Measurements from ENCODE around the gene CXCR6. TPM values are rescaled to one million over a fixed set of nuclear protein-coding genes. Genes with fewer than 3 reads are reported as not detected.

The CXCR6 gene
- total and polyA plus RNA-seq, 2 of the 13 experiments (the other 11 are each of a cell fraction or from before 2014, with no cell fraction given), result not detected

GRCh38 chr3:45948881-45949280 lies 5.6 kb downstream of the CXCR6 start:
- FAIRE-seq (no peak), ATAC-seq (no peak), DNase-seq (ENCODE audit: low spot score) (no peak)
- no peaks in the 10 kb centered on the region for H3K9me3 ChIP-seq (ENCODE audit: low read length)
- H3K79me2 ChIP-seq (ENCODE audit: insufficient read depth, low read length), result no peaks in the 10 kb centered on the region
- H3K27me3 ChIP-seq (ENCODE audit: control insufficient read depth in 1 of 2, insufficient read depth in 2 of 2, low read length in 2 of 2), result no peaks in the 10 kb centered on the region
- ChIA-PET CTCF (ENCODE audit: low intra/inter-chr PET ratio, low total read pairs) (no interaction called here), POLR2A (no interaction called here)
- in situ Hi-C loops (cut with HindIII; ENCODE audit: extremely low pct_ligation_motif_present, low pct_unique_long_range_greater_than_20kb) (no loop called here), intact Hi-C loops (cut with micrococcal nuclease; ENCODE audit: unreplicated experiment) (no loop called here)
- no peak overlapping the region for H3K27ac ChIP-seq (ENCODE audit: extremely low read length, insufficient read depth, low read length)
- no peak overlapping the region for H3K4me2 ChIP-seq (ENCODE audit: low read depth, low read length)
- no peaks in the 10 kb centered on the region for H3K4me1 ChIP-seq (ENCODE audit: insufficient read depth, low read length)
- H3K36me3 ChIP-seq (replicated peaks in 1 of 2; ENCODE audit: control insufficient read depth in 1 of 2, insufficient read depth in 2 of 2, low read length in 2 of 2), result peaks cover 39 to 89% of the 10 kb centered on the region in 2 experiments
- TF ChIP-seq ATM (IDR thresholded peaks at IDR 0.05; ENCODE audit: borderline replicate concordance) (no peak), KLF9 (CRISPR knock-in tag; IDR thresholded peaks at IDR 0.05; ENCODE audit: low read depth) (no peak), NCOR1 (IDR thresholded peaks at IDR 0.05; ENCODE audit: borderline replicate concordance, low read length) (no peak), ZNF12 (CRISPR knock-in tag; IDR thresholded peaks at IDR 0.05) (no peak), LBX2 (CRISPR knock-in tag; IDR thresholded peaks at IDR 0.05; ENCODE audit: borderline replicate concordance) (no peak), ZNF44 (CRISPR knock-in tag; IDR thresholded peaks at IDR 0.05) (no peak), NR1H2 (CRISPR knock-in tag; IDR thresholded peaks at IDR 0.05; ENCODE audit: borderline replicate concordance, low read depth) (no peak)
- no peaks in the 10 kb centered on the region for H4K20me1 ChIP-seq (ENCODE audit: insufficient read depth, low read length)
- H2AFZ ChIP-seq (ENCODE audit: low read length), result no peak overlapping the region
- no peak overlapping the region for H3K9ac ChIP-seq (ENCODE audit: insufficient read depth, low read depth, low read length)
- WGBS (ENCODE audit: low lambda C conversion rate), result 100% methylated on average over 4 of the region's 6 CpGs
- BruUV-seq (replicated peaks), result no TSS peak
- no peak overlapping the region for H3K4me3 ChIP-seq (replicated peaks in 1 of 3; ENCODE audit: insufficient read depth in 1 of 3, low read depth in 2 of 3, low read length in 3 of 3)

GRCh38 chr3:45949432-45949831 lies 6.2 kb downstream of the CXCR6 start:
- ChIA-PET CTCF (ENCODE audit: low intra/inter-chr PET ratio, low total read pairs) (no interaction called here), POLR2A (no interaction called here)
- H3K4me2 ChIP-seq (ENCODE audit: low read depth, low read length), result no peak overlapping the region
- ATAC-seq (no peak), DNase-seq (ENCODE audit: low spot score) (no peak), FAIRE-seq (no peak)
- H3K9ac ChIP-seq (ENCODE audit: insufficient read depth, low read depth, low read length), result no peak overlapping the region
- no peaks in the 10 kb centered on the region for H3K27me3 ChIP-seq (ENCODE audit: control insufficient read depth in 1 of 2, insufficient read depth in 2 of 2, low read length in 2 of 2)
- peaks cover 42 to 95% of the 10 kb centered on the region in 2 experiments for H3K36me3 ChIP-seq (replicated peaks in 1 of 2; ENCODE audit: control insufficient read depth in 1 of 2, insufficient read depth in 2 of 2, low read length in 2 of 2)
- no peaks in the 10 kb centered on the region for H3K9me3 ChIP-seq (ENCODE audit: low read length)
- H2AFZ ChIP-seq (ENCODE audit: low read length), result no peak overlapping the region
- no peak overlapping the region for H3K4me3 ChIP-seq (replicated peaks in 1 of 3; ENCODE audit: insufficient read depth in 1 of 3, low read depth in 2 of 3, low read length in 3 of 3)
- intact Hi-C loops (cut with micrococcal nuclease; ENCODE audit: unreplicated experiment), result no loop called here
- H3K79me2 ChIP-seq (ENCODE audit: insufficient read depth, low read length), result no peaks in the 10 kb centered on the region
- no CpG with 5 or more reads among the region's 4 CpGs for WGBS (ENCODE audit: low lambda C conversion rate)
- H3K4me1 ChIP-seq (ENCODE audit: insufficient read depth, low read length), result no peaks in the 10 kb centered on the region
- no peak overlapping the region for H3K27ac ChIP-seq (ENCODE audit: extremely low read length, insufficient read depth, low read length)
- H4K20me1 ChIP-seq (ENCODE audit: insufficient read depth, low read length), result no peaks in the 10 kb centered on the region
- BruUV-seq (replicated peaks), result no TSS peak
- in situ Hi-C loops (cut with HindIII; ENCODE audit: extremely low pct_ligation_motif_present, low pct_unique_long_range_greater_than_20kb), result no loop called here
- no peak for TF ChIP-seq MIER2 (CRISPR knock-in tag; IDR thresholded peaks at IDR 0.05)
- no peak for TF ChIP-seq XBP1 (CRISPR knock-in tag; IDR thresholded peaks at IDR 0.05)
- TF ChIP-seq ISX (CRISPR knock-in tag; conservative IDR thresholded peaks at IDR 0.05), result no peak
- no peak for TF ChIP-seq MYPOP (CRISPR knock-in tag; IDR thresholded peaks at IDR 0.05)
- no peak for TF ChIP-seq ZNF746 (CRISPR knock-in tag; IDR thresholded peaks at IDR 0.05)
- TF ChIP-seq ZNF264 (CRISPR knock-in tag; IDR thresholded peaks at IDR 0.05), result no peak
- TF ChIP-seq U2AF1 (optimal IDR thresholded peaks at IDR 0.05; ENCODE audit: low read depth, low read length), result no peak
- TF ChIP-seq XRCC5 (optimal IDR thresholded peaks at IDR 0.05; ENCODE audit: low read length), result no peak
- TF ChIP-seq ZC3H4 (CRISPR knock-in tag; IDR thresholded peaks at IDR 0.05; ENCODE audit: borderline replicate concordance), result no peak
- TF ChIP-seq ATF4 (CRISPR knock-in tag; IDR thresholded peaks at IDR 0.05), result no peak
- TF ChIP-seq RARA (CRISPR knock-in tag; IDR thresholded peaks at IDR 0.05), result no peak
